SK-N-SH (cell line): Measurements from ENCODE around the gene CCDC14.
"Not testable (repeated sequence)": the region's sequence is repeated elsewhere in the genome, so short reads cannot be mapped to it uniquely, and the experiment has no call there.

Source experiments
- CTCF ChIP-seq: fragments of 200-600 bp; sonication (generic); IDR thresholded peaks from 2 replicates; pipeline ENCODE4 v1.6.1; 2017; ENCODE audit warnings: antibody characterized with exemption, mild to moderate bottlenecking, moderate library complexity
- FOXM1 ChIP-seq: IDR thresholded peaks from 2 replicates; pipeline ENCODE4 v1.4.0; 2012; ENCODE audit warnings: low read depth, mild to moderate bottlenecking
- JUND ChIP-seq: IDR thresholded peaks from 2 replicates; pipeline ENCODE4 v1.4.0; 2012
- MXI1 ChIP-seq: IDR thresholded peaks from 2 replicates; pipeline ENCODE4 v1.6.1; 2012; ENCODE audit warnings: mild to moderate bottlenecking, low read depth, low read length, improper control_type of control experiment
- RCOR1 ChIP-seq: fragments of 150-350 bp; IDR thresholded peaks from 2 replicates; pipeline ENCODE4 v1.6.1; 2017; ENCODE audit warnings: antibody characterized with exemption, low read length
- TAF1 ChIP-seq: IDR thresholded peaks from 2 replicates; pipeline ENCODE4 v1.6.1; 2012; ENCODE audit warnings: low read depth, mild to moderate bottlenecking, low read length, moderate library complexity, borderline replicate concordance
- TF ChIP-seq, protein P1 (sequence below): IDR thresholded peaks from 2 replicates; pipeline ENCODE4 v1.6.1; 2012; ENCODE audit warnings: mild to moderate bottlenecking, low read depth, low read length, moderate library complexity
- TF ChIP-seq, protein P2 (sequence below): fragments of 150-350 bp; IDR thresholded peaks from 2 replicates; pipeline ENCODE4 v1.6.1; 2017; ENCODE audit warnings: antibody characterized with exemption, low read length, low read depth, borderline replicate concordance
- TF ChIP-seq, protein P3 (sequence below): IDR thresholded peaks from 2 replicates; pipeline ENCODE4; 2012

- TF ChIP-seq MXI1, CTCF, JUND, RCOR1, TAF1, FOXM1: not testable (repeated sequence)
- TF ChIP-seq, protein P1, sequence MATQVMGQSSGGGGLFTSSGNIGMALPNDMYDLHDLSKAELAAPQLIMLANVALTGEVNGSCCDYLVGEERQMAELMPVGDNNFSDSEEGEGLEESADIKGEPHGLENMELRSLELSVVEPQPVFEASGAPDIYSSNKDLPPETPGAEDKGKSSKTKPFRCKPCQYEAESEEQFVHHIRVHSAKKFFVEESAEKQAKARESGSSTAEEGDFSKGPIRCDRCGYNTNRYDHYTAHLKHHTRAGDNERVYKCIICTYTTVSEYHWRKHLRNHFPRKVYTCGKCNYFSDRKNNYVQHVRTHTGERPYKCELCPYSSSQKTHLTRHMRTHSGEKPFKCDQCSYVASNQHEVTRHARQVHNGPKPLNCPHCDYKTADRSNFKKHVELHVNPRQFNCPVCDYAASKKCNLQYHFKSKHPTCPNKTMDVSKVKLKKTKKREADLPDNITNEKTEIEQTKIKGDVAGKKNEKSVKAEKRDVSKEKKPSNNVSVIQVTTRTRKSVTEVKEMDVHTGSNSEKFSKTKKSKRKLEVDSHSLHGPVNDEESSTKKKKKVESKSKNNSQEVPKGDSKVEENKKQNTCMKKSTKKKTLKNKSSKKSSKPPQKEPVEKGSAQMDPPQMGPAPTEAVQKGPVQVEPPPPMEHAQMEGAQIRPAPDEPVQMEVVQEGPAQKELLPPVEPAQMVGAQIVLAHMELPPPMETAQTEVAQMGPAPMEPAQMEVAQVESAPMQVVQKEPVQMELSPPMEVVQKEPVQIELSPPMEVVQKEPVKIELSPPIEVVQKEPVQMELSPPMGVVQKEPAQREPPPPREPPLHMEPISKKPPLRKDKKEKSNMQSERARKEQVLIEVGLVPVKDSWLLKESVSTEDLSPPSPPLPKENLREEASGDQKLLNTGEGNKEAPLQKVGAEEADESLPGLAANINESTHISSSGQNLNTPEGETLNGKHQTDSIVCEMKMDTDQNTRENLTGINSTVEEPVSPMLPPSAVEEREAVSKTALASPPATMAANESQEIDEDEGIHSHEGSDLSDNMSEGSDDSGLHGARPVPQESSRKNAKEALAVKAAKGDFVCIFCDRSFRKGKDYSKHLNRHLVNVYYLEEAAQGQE = not testable (repeated sequence)
- TF ChIP-seq, protein P2, sequence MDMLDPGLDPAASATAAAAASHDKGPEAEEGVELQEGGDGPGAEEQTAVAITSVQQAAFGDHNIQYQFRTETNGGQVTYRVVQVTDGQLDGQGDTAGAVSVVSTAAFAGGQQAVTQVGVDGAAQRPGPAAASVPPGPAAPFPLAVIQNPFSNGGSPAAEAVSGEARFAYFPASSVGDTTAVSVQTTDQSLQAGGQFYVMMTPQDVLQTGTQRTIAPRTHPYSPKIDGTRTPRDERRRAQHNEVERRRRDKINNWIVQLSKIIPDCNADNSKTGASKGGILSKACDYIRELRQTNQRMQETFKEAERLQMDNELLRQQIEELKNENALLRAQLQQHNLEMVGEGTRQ = not testable (repeated sequence)
- TF ChIP-seq, protein P3, sequence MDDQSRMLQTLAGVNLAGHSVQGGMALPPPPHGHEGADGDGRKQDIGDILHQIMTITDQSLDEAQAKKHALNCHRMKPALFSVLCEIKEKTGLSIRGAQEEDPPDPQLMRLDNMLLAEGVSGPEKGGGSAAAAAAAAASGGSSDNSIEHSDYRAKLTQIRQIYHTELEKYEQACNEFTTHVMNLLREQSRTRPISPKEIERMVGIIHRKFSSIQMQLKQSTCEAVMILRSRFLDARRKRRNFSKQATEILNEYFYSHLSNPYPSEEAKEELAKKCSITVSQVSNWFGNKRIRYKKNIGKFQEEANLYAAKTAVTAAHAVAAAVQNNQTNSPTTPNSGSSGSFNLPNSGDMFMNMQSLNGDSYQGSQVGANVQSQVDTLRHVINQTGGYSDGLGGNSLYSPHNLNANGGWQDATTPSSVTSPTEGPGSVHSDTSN = not testable (repeated sequence)
These were observed 70.9 kb downstream of the CCDC14 start for GRCh38 chr3:123890162-123890561.
